Fibroblast of skin of scalp (primary cell): ENCODE results near the gene C1QL1. TPM values are rescaled to one million over a fixed set of nuclear protein-coding genes. Genes with fewer than 3 reads are reported as not detected.

Experiments
- DNase-seq: peaks from one replicate; pipeline ENCODE4 v3.0.0-alpha.2; 2013
- polyA plus RNA-seq, 2 experiments: library from polyadenylated mRNA; unstranded; fragments of 120-200 nt; gene quantifications; one replicate each; pipeline ENCODE4 v1.2.1, GENCODE V29; 2013; ENCODE audit not compliant: insufficient read length in 2 of 2

The C1QL1 gene
- polyA plus RNA-seq (2013, experiment 1 of 2; ENCODE audit: insufficient read length) = 1.2 TPM
- 1.6 TPM for polyA plus RNA-seq (2013, experiment 2 of 2; ENCODE audit: insufficient read length)

GRCh38 chr17:44968225-44969143 is at the start of gene C1QL1:
Gene C1QL1, minus strand, starts transcription at chr17:44968303. Its CDS starts 255 bp downstream, at chr17:44968048.
- peak; percentile 92 for DNase-seq

DNA sequence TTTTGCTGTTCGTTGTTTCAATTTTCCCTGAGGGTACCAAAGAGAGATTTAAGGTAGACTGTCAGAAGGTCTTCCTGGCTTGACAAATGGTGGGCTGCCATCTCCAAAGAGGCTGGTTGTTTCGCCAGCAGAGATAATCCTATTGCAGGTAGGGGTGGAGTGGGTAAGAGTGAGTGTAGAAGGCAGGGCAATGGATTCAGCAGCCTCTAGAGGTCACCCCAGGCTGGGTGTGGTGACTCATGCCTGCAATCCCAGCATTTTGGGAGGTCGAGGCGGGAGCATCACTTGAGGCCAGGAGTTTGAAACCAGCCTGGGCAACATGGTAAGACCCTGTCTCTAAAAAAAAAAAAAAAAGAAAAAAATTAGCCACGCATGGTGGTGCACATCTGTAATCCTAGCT is 48.7 kb upstream of the C1QL1 start:
- no peak for DNase-seq

GRCh38 chr17:45016237-45016636 is 48.1 kb upstream of the C1QL1 start:
- no peak for DNase-seq

DNA sequence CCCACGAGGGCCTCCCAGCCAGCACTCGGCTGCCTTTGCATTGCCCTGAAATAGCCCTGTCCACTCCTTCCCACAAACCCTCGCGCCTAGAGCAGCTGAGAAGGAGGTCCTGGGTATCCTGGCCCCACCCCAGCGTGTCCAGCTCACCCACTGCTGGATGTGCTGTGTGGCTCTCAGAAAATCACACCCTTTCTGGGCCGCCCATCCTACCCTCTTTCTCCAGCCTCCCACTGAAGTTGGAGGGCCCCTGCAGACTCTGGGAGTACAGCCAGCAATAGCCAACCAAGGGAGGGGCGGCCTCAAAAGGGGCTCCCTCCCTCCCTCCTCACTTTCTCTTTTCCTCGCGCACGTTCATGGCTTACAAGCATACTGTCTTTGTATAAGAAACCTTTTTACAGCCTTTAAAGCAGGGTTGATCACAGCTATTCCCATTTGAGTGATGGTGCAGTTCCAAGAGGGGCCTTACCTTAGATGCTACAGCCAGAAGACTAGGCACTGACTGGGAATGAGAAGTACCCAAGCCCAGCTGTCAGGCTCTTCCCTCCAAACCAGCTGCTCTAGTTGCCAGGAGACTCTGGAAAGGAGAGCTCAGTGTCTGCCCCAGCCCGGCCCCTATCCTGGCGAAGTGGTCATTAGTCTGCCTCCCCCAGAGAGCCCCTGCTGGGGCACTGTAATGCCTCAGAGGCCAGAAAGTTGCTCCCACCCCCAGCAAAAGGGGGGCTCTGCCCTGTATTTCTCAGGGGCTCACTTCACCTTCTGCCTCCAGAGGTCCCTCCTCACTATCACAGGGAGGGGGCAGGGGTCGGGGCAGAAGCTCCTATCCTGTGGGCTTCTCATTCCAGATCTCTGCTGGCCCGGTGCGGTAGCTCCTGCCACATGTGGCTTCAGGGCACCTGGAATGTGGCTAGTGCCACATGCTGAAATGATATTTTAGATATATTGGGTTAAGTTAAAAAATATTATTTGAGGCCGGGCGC is 45.2 kb upstream of the C1QL1 start:
- DNase-seq = peak; percentile 23

- DNase-seq = no peak
Observed at GRCh38 chr17:45011767-45012166, 43.7 kb upstream of the C1QL1 start.

- no peak for DNase-seq
Observed at GRCh38 chr17:45009676-45010467, 41.8 kb upstream of the C1QL1 start.

GRCh38 chr17:45008216-45008615 is 40.1 kb upstream of the C1QL1 start:
- no peak for DNase-seq

DNA sequence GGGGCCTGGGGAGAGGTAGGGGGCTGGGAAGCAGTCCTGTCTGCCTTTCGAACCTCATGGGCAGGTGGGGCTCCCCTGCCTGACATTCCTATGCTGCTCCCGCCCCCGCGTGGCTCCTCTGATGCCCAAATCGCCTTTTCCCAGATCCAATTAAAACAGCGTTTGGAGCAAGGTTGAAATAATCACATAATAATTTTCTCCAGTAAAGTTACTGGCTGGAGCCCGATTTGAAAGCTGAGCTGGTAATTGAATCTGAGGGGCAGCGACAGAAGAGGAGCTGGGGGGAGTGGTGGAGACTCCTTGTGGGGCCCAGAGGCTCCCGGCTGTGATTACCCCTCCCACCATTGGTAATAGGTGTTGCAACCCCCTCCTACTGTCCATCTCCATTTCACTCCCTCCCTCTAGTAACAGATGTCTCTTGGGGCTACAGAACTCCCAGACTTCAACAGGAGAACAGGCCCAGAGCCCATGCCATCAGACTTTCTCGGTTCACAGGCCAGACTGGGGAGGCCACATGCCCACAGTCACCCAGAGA is 38.9 kb upstream of the C1QL1 start:
- DNase-seq = no peak

GRCh38 chr17:45005700-45006099 is 37.6 kb upstream of the C1QL1 start:
- no peak for DNase-seq

GRCh38 chr17:45004388-45004787 is 36.3 kb upstream of the C1QL1 start:
- no peak for DNase-seq

DNA sequence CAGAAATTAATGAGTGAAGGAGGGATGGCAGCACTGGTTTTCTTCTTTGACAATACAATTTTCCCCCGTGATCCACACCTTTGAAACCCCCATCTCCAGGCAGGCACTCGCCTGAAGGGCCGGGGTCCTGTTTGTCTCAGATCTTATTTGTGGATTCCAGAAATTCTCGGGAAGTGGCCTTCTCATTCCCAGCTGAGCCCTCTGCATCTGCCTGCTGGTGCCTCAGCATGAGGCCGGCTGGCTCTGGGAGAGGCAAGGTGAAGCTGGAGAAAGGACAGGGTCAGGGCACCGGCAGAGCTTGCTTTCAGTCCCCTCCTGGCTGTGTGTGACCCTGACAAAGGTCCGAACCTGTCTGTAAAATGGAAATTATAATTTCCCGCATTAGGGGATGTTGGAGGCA is 35.8 kb upstream of the C1QL1 start:
- DNase-seq = no peak

- no peak for DNase-seq
Observed at GRCh38 chr17:45001310-45001709, 33.2 kb upstream of the C1QL1 start.

DNA sequence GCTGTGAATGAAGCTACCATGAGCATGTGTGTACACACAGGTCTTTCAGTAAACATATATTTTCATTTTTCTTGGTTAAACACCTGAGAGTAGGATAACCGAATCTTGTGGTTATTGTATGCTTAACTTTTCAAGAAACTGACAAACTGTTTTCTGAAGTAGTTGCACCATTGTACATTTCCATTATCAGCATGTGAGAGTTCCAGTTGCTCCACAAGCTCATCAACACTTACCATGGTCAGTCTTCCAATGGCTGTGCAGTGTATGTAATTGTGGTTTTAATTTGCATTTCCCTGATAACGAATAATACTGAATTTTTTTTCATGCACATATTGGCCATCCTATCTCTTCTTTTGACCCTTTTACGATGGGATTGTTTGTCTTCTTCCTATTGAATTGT is 31.3 kb upstream of the C1QL1 start:
- no peak for DNase-seq

GRCh38 chr17:44998646-44999045 is 30.5 kb upstream of the C1QL1 start:
- no peak for DNase-seq

DNA sequence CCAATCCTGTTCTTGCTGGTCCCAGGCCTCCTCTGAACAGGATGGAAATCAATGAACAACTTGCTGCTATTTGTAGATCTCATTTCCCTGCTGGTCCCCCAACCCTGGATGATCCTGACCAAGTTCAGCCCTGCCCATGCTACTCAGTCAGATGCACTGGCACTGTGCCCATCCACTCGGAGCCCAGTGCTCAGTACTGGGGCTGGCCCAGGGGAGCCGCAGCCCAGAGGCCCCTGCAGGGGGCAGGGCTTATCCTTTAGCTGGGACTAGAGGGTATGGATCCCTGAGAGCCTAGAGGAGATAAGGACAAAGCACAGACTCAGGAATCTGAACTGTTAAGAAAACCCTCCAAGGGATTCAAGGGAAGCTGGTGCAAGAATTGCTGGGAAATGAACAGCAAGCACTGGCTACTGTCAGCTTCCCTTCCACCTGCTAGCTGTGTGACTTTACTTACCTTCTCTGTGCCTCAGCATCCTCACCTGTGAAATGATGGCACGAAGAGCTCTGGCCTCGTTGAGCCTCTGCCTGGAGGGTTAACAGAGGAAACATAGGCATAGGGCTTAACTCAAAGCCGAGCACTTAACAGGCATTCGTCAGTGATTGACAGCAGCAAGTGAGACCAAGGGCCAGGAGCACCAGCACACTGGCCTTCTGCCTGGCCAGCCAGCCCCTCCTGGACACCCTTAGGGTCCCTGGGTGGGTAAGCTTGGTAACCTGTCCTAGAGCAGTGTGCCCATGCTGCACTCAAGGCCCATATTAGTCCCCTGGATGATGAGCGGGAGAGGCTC is 29.8 kb upstream of the C1QL1 start:
- peak; percentile 36 for DNase-seq

- DNase-seq = no peak
Observed at GRCh38 chr17:44996304-44996703, 28.2 kb upstream of the C1QL1 start.

GRCh38 chr17:44995436-44996001 is 27.4 kb upstream of the C1QL1 start:
- DNase-seq = no peak

DNA sequence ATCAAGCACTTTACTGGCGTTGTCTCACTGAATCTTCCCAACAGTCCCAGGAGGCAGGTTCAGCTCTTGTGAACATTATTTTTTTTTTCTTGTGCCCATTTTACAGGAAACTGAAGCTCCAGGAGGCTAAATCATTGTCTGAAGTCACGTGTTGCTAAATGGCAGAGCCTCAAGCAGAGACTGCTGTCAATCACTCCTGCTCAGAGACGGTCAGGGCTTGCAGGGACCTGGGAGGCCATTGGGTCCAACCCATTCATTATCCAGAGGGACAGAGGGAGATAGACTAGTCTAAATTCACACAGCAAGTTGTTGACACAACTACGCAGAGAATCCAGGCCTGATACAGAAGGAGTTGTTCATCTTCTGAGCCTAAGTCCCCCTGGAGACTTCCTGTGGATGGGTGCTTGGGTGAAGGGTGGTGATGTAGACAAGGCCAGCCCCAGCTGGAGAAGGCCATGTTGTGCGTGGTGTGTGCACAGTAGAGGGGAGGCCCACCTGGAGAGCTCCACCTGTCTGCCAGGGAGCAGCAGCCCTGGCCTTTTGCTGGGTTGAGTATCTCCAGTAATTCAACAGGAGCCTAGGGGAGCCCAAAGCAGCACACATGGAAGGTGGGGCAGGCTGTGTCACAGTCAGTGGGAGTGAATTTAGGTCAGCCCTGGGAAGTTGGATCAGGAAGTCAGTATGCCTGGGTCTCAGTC is 24.3 kb upstream of the C1QL1 start:
- DNase-seq = no peak

DNA sequence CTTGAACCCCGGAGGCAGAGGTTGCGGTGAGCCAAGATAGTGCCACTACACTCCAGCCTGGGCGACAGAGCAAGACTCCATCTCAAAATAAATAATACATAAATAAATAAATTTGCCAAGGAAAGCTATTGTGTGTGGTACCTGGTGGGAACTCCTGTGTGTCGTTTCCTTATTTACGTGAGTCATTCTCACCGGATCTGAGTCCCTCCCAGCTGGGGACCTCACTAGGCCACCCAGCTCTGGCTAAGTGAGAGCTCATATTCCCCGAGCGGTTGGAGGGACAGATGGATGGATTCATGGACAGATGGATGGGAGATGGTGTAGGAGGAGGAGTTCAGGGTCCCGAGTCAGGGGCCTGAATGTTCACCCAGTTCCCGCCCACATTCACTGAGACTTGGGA is 22.9 kb upstream of the C1QL1 start:
- DNase-seq = no peak

- DNase-seq = no peak
Observed at GRCh38 chr17:44989552-44990138, 21.5 kb upstream of the C1QL1 start.
